ENCODE results near the gene TRIM7.

Gene TRIM7

GRCh38 chr5:181235689-181236366 lies 30.8 kb upstream of the TRIM7 start:
- Histone ChIP-seq H3K36me3 (ENCODE audit: insufficient read depth, low read length) (peaks cover 39% of the 10 kb centered on the region; the same call in 1 of the 2 replicates), H4K20me1 (ENCODE audit: insufficient read depth, low read length, poor library complexity, severe bottlenecking) (peaks cover 45% of the 10 kb centered on the region), H3K4me3 (ENCODE audit: low read length, poor library complexity, severe bottlenecking) (no peak overlapping the region), H3F3A (ENCODE audit: low read depth) (no peaks in the 10 kb centered on the region), H3K79me2 (ENCODE audit: insufficient read depth, low read length) (peaks cover 41% of the 10 kb centered on the region), H3K27me3 (ENCODE audit: insufficient read depth, low read length, poor library complexity, severe bottlenecking) (no peaks in the 10 kb centered on the region), H2AFZ (ENCODE audit: low read length) (no peak overlapping the region), H3K9ac (ENCODE audit: low read depth, low read length, poor library complexity, severe bottlenecking) (no peak overlapping the region), H3K4me1 (ENCODE audit: insufficient read depth, low read length, poor library complexity, severe bottlenecking) (peaks cover 12% of the 10 kb centered on the region), H3K9me3 (ENCODE audit: insufficient read depth, low read depth, low read length) (no peaks in the 10 kb centered on the region), H3K4me2 (ENCODE audit: low read depth, low read length, poor library complexity, severe bottlenecking) (no peak overlapping the region), H3K9me2 (replicated peaks; ENCODE audit: low read depth, low read length) (no peaks in the 10 kb centered on the region)
- TF ChIP-seq CTCF (conservative IDR thresholded peaks at IDR 0.05; ENCODE audit: low read length) (no peak), EZH2phosphoT487 (IDR thresholded peaks at IDR 0.05; ENCODE audit: borderline replicate concordance) (no peak)

GRCh38 chr5:181235323-181235688 lies 30.3 kb upstream of the TRIM7 start:
- Histone ChIP-seq H3K79me2 (ENCODE audit: insufficient read depth, low read length) (peaks cover 35% of the 10 kb centered on the region), H4K20me1 (ENCODE audit: insufficient read depth, low read length, poor library complexity, severe bottlenecking) (peaks cover 39% of the 10 kb centered on the region), H2AFZ (ENCODE audit: low read length) (no peak overlapping the region), H3F3A (ENCODE audit: low read depth) (no peaks in the 10 kb centered on the region), H3K9me3 (ENCODE audit: insufficient read depth, low read depth, low read length) (no peaks in the 10 kb centered on the region), H3K27me3 (ENCODE audit: insufficient read depth, low read length, poor library complexity, severe bottlenecking) (no peaks in the 10 kb centered on the region), H3K36me3 (ENCODE audit: insufficient read depth, low read length) (peaks cover 39% of the 10 kb centered on the region; the same call in 1 of the 2 replicates), H3K4me2 (ENCODE audit: low read depth, low read length, poor library complexity, severe bottlenecking) (no peak overlapping the region), H3K9me2 (replicated peaks; ENCODE audit: low read depth, low read length) (no peaks in the 10 kb centered on the region), H3K4me3 (ENCODE audit: low read length, poor library complexity, severe bottlenecking) (no peak overlapping the region), H3K4me1 (ENCODE audit: insufficient read depth, low read length, poor library complexity, severe bottlenecking) (peaks cover 12% of the 10 kb centered on the region), H3K9ac (ENCODE audit: low read depth, low read length, poor library complexity, severe bottlenecking) (no peak overlapping the region)
- TF ChIP-seq CTCF (conservative IDR thresholded peaks at IDR 0.05; ENCODE audit: low read length) (no peak), EZH2phosphoT487 (IDR thresholded peaks at IDR 0.05; ENCODE audit: borderline replicate concordance) (no peak)

GRCh38 chr5:181234455-181235306 lies 29.7 kb upstream of the TRIM7 start:
- Histone ChIP-seq H3K4me2 (ENCODE audit: low read depth, low read length, poor library complexity, severe bottlenecking) (no peak overlapping the region), H3F3A (ENCODE audit: low read depth) (no peaks in the 10 kb centered on the region), H3K9me2 (replicated peaks; ENCODE audit: low read depth, low read length) (no peaks in the 10 kb centered on the region), H3K9me3 (ENCODE audit: insufficient read depth, low read depth, low read length) (no peaks in the 10 kb centered on the region), H3K79me2 (ENCODE audit: insufficient read depth, low read length) (peaks cover 29% of the 10 kb centered on the region), H3K4me3 (ENCODE audit: low read length, poor library complexity, severe bottlenecking) (no peak overlapping the region), H3K36me3 (ENCODE audit: insufficient read depth, low read length) (peaks cover 39% of the 10 kb centered on the region; the same call in 1 of the 2 replicates), H3K4me1 (ENCODE audit: insufficient read depth, low read length, poor library complexity, severe bottlenecking) (peaks cover 13% of the 10 kb centered on the region), H3K27me3 (ENCODE audit: insufficient read depth, low read length, poor library complexity, severe bottlenecking) (no peaks in the 10 kb centered on the region), H2AFZ (ENCODE audit: low read length) (no peak overlapping the region), H3K9ac (ENCODE audit: low read depth, low read length, poor library complexity, severe bottlenecking) (no peak overlapping the region), H4K20me1 (ENCODE audit: insufficient read depth, low read length, poor library complexity, severe bottlenecking) (peaks cover 36% of the 10 kb centered on the region)
- no peak for TF ChIP-seq EZH2phosphoT487 (IDR thresholded peaks at IDR 0.05; ENCODE audit: borderline replicate concordance)
